Breast epithelium (tissue), 3 donors: ENCODE measurements around the gene ERRFI1.

Source experiments
- POLR2A ChIP-seq: fragments of 450-650 bp; IDR thresholded peaks from one replicate; pipeline ENCODE4 v1.6.1; 2016; ENCODE audit warnings: antibody characterized with exemption, mild to moderate bottlenecking, moderate library complexity
- TF ChIP-seq, protein P1 (sequence below), 3 donors: fragments of 450-650 bp; IDR thresholded peaks; one replicate each; pipeline ENCODE4 v1.5.1; 2016 to 2017; ENCODE audit warnings: antibody characterized with exemption in 3 of 3, mild to moderate bottlenecking in 3 of 3, moderate library complexity in 3 of 3

DNA sequence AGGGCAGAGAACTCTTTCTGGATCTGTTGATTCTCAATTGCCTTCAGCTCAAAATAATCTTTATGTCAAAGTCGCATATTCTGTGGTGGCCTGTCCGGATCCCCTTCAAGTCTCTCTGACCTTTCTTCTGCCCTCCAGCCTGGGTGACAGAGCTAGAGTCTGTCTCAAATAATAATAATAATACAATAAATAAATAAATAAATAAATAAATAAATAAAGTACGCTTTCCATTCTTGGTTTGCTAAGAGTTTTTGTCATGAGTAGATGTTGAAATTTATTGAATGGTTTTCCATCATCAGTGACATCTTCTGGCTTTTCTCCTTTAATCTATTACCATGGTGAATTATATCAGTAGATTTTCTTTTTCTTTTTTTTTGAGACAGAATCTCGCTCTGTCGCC lies 30.7 kb downstream of the ERRFI1 start:
- TF ChIP-seq, protein P1, sequence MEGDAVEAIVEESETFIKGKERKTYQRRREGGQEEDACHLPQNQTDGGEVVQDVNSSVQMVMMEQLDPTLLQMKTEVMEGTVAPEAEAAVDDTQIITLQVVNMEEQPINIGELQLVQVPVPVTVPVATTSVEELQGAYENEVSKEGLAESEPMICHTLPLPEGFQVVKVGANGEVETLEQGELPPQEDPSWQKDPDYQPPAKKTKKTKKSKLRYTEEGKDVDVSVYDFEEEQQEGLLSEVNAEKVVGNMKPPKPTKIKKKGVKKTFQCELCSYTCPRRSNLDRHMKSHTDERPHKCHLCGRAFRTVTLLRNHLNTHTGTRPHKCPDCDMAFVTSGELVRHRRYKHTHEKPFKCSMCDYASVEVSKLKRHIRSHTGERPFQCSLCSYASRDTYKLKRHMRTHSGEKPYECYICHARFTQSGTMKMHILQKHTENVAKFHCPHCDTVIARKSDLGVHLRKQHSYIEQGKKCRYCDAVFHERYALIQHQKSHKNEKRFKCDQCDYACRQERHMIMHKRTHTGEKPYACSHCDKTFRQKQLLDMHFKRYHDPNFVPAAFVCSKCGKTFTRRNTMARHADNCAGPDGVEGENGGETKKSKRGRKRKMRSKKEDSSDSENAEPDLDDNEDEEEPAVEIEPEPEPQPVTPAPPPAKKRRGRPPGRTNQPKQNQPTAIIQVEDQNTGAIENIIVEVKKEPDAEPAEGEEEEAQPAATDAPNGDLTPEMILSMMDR (IDR thresholded peaks at IDR 0.05), result no peak
- no peak for TF ChIP-seq POLR2A
